GM23248 (cell line): ENCODE results near the gene PON3. TPM values are rescaled to one million over a fixed set of nuclear protein-coding genes. Genes with fewer than 3 reads are reported as not detected.

ENCODE experiments used
- DNase-seq: peaks from one replicate; pipeline ENCODE4 v3.0.0-alpha.2; 2015
- H2AFZ ChIP-seq: fragments of 200-600 bp; sonication (generic); 2 replicates; pipeline ENCODE4 v1.6.1; 2016; ENCODE audit warnings: antibody characterized with exemption
- H3F3A ChIP-seq: fragments of 200-600 bp; sonication (generic); 2 replicates; pipeline ENCODE4 v1.6.1; 2016; ENCODE audit warnings: mild to moderate bottlenecking, antibody characterized with exemption, mixed run types; ENCODE audit not compliant: insufficient read depth
- H3K27ac ChIP-seq: fragments of 200-600 bp; sonication (generic); 2 replicates; pipeline ENCODE4 v1.5.1; 2016; ENCODE audit warnings: mild to moderate bottlenecking
- H3K27me3 ChIP-seq: fragments of 200-600 bp; sonication (generic); replicated peaks from 2 replicates; pipeline ENCODE4 v1.6.1; 2016; ENCODE audit warnings: mild to moderate bottlenecking; ENCODE audit not compliant: insufficient read depth
- H3K36me3 ChIP-seq: fragments of 200-600 bp; sonication (generic); 2 replicates; pipeline ENCODE4 v1.6.1; 2016; ENCODE audit warnings: low read depth, mild to moderate bottlenecking
- H3K4me1 ChIP-seq: fragments of 200-600 bp; sonication (generic); 2 replicates; pipeline ENCODE4 v1.6.1; 2016; ENCODE audit warnings: mild to moderate bottlenecking; ENCODE audit not compliant: insufficient read depth
- H3K4me2 ChIP-seq: fragments of 200-600 bp; sonication (generic); one replicate; pipeline ENCODE4 v1.6.1; 2016; ENCODE audit warnings: mild to moderate bottlenecking; ENCODE audit not compliant: unreplicated experiment
- H3K4me3 ChIP-seq: fragments of 200-600 bp; sonication (generic); 2 replicates; pipeline ENCODE4 v1.5.1; 2016; ENCODE audit warnings: mild to moderate bottlenecking
- H3K79me2 ChIP-seq: fragments of 200-600 bp; sonication (generic); 2 replicates; pipeline ENCODE4 v1.6.1; 2016; ENCODE audit warnings: mild to moderate bottlenecking; ENCODE audit not compliant: insufficient read depth
- H3K9ac ChIP-seq: fragments of 200-600 bp; sonication (generic); 2 replicates; pipeline ENCODE4 v1.6.1; 2016; ENCODE audit warnings: mild to moderate bottlenecking
- H3K9me2 ChIP-seq: fragments of 200-600 bp; sonication (generic); 2 replicates; pipeline ENCODE4 v1.6.1; 2016; ENCODE audit warnings: mixed run types, mild to moderate bottlenecking, moderate library complexity; ENCODE audit not compliant: insufficient read depth
- H3K9me3 ChIP-seq: fragments of 200-600 bp; sonication (generic); one replicate; pipeline ENCODE4 v1.6.1; 2017; ENCODE audit warnings: low read depth
- H4K20me1 ChIP-seq: fragments of 200-600 bp; sonication (generic); 2 replicates; pipeline ENCODE4 v1.6.0; 2016; ENCODE audit not compliant: insufficient read depth
- EZH2 ChIP-seq: fragments of 200-600 bp; sonication (generic); IDR thresholded peaks from 2 replicates; pipeline ENCODE4 v1.6.1; 2018; ENCODE audit warnings: antibody characterized with exemption, mild to moderate bottlenecking; ENCODE audit not compliant: insufficient read depth, poor library complexity, severe bottlenecking
- EZH2phosphoT487 ChIP-seq: fragments of 200-600 bp; sonication (generic); IDR thresholded peaks from 2 replicates; pipeline ENCODE4 v1.6.1; 2018; ENCODE audit warnings: antibody characterized with exemption, moderate library complexity, mild to moderate bottlenecking, low read depth; ENCODE audit not compliant: insufficient read depth
- WGBS, 2 experiments: methylation state at CpG; one replicate each; pipeline ENCODE4 v1.1.6; 2015 to 2017; ENCODE audit warnings: low lambda C conversion rate in 2 of 2, low coverage in 1 of 2; ENCODE audit errors: missing lambda C conversion rate in 2 of 2; 5-methylcytosine and 5-hydroxymethylcytosine counted together
- in situ Hi-C: fragments of 300-500 bp; cut with MboI; formaldehyde crosslinking; loops from 2 replicates; pipeline ENCODE4 v1.15.0; 2020
- polyA plus RNA-seq: library from polyadenylated mRNA; unstranded; fragments of >200 nt; fragmentation: Nextera tagmentation; extraction: Ambion mirVana; gene quantifications from 2 replicates; pipeline ENCODE4 v1.2.1, GENCODE V29; 2016
- total RNA-seq: library from RNA; depleted of rRNA; stranded (reverse); fragments of >200 nt; shearing (Covaris generic); gene quantifications from 2 replicates; pipeline ENCODE4 v1.2.3, GENCODE V29; 2014

The PON3 gene
- total and polyA plus RNA-seq, 2 experiments from 2014 or later, result not detected

- Histone ChIP-seq H3K79me2 (no peaks in the 10 kb centered on the region), H4K20me1 (no peaks in the 10 kb centered on the region), H3K4me2 (no peak overlapping the region), H3K4me3 (no peak overlapping the region), H3K9me2 (no peaks in the 10 kb centered on the region), H3F3A (no peaks in the 10 kb centered on the region), H3K27me3 (no peaks in the 10 kb centered on the region), H3K4me1 (no peaks in the 10 kb centered on the region), H3K36me3 (peaks cover 36% of the 10 kb centered on the region), H2AFZ (no peak overlapping the region), H3K27ac (no peak overlapping the region), H3K9ac (no peak overlapping the region), H3K9me3 (no peaks in the 10 kb centered on the region)
- no peak for DNase-seq
- 82 to 88% methylated on average over 3 of the region's 3 CpGs for WGBS, 2 experiments
- in situ Hi-C loops, result no loop called here
- TF ChIP-seq EZH2phosphoT487 (no peak), EZH2 (no peak)
Measured at GRCh38 chr7:95411036-95411435, 14.9 kb upstream of the PON3 start.

DNA sequence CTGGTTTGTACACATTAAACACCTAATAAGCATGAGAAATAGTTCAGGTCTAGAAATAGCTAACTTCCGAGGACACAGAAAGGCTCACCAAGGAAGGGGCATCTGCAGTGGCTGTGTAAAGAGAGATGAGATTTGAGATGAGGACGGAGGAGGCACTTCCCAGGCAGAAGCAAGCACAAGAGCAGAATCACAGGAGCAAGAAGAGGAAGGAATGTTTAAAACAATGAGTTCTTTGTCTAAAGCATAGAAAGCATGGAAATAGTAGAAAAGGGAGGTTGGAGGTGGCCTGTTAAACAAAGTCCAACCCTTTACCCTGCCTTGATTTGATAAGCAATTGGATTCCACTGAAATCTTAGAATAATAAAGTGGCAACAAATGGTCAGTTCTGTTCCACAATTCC, 11.6 kb upstream of the PON3 start:
- Histone ChIP-seq H3K79me2 (no peaks in the 10 kb centered on the region), H4K20me1 (no peaks in the 10 kb centered on the region), H3K9ac (no peak overlapping the region), H3K9me2 (no peaks in the 10 kb centered on the region), H2AFZ (no peak overlapping the region), H3K9me3 (no peaks in the 10 kb centered on the region), H3K27ac (no peak overlapping the region), H3K27me3 (no peaks in the 10 kb centered on the region), H3F3A (peaks cover 9% of the 10 kb centered on the region; the same call in 1 of the 2 replicates), H3K4me2 (no peak overlapping the region), H3K36me3 (peaks cover 37% of the 10 kb centered on the region; the same call in 1 of the 2 replicates), H3K4me3 (no peak overlapping the region), H3K4me1 (peaks cover 9% of the 10 kb centered on the region)
- WGBS, 2 experiments, result 81 to 85% methylated on average over 2 of the region's 2 CpGs
- in situ Hi-C loops, result no loop called here
- TF ChIP-seq EZH2phosphoT487 (no peak), EZH2 (no peak)
- no peak for DNase-seq

- Histone ChIP-seq H3K36me3 (peaks cover 25% of the 10 kb centered on the region; the same call in 1 of the 2 replicates), H3K4me3 (no peak overlapping the region), H3K9ac (no peak overlapping the region), H3F3A (peaks cover 9% of the 10 kb centered on the region; the same call in 1 of the 2 replicates), H3K4me2 (no peak overlapping the region), H3K27ac (no peak overlapping the region), H4K20me1 (no peaks in the 10 kb centered on the region), H3K27me3 (no peaks in the 10 kb centered on the region), H3K4me1 (peaks cover 9% of the 10 kb centered on the region), H2AFZ (no peak overlapping the region), H3K9me3 (no peaks in the 10 kb centered on the region), H3K79me2 (no peaks in the 10 kb centered on the region), H3K9me2 (no peaks in the 10 kb centered on the region)
- in situ Hi-C loops, result no loop called here
- 96 to 99% methylated on average over 6 of the region's 6 CpGs for WGBS, 2 experiments
- TF ChIP-seq EZH2, result no peak
- no peak for TF ChIP-seq EZH2phosphoT487
- DNase-seq, result no peak
Measured at GRCh38 chr7:95405800-95406199, 9.6 kb upstream of the PON3 start.

DNA sequence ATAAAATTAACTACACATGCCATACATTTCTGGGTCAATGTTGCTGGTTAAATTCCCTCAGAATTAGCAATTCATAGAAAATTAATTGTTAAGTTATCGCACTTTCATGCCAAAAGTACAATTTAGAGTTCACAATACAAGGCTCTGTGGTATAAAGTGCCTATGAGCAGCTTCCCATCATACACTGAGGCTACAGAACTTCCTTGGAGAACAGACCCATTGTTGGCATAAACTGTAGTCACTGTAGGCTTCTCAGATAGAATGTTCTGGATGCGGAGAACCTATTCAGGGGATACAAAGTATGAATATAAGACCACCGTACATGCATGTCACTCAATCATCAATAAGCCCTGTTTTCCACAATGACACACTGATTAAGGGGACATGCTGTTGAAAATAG, 9.0 kb upstream of the PON3 start:
- Histone ChIP-seq H4K20me1 (no peaks in the 10 kb centered on the region), H3K9me2 (no peaks in the 10 kb centered on the region), H3K79me2 (no peaks in the 10 kb centered on the region), H3F3A (peaks cover 9% of the 10 kb centered on the region; the same call in 1 of the 2 replicates), H3K4me3 (no peak overlapping the region), H3K4me1 (peaks cover 9% of the 10 kb centered on the region), H3K36me3 (peaks cover 20% of the 10 kb centered on the region; the same call in 1 of the 2 replicates), H2AFZ (no peak overlapping the region), H3K27ac (no peak overlapping the region), H3K9ac (no peak overlapping the region), H3K27me3 (no peaks in the 10 kb centered on the region), H3K9me3 (no peaks in the 10 kb centered on the region), H3K4me2 (no peak overlapping the region)
- DNase-seq, result no peak
- 97 to 100% methylated on average over 3 of the region's 3 CpGs for WGBS, 2 experiments
- in situ Hi-C loops, result no loop called here
- TF ChIP-seq EZH2phosphoT487 (no peak), EZH2 (no peak)
